Head of caudate nucleus (tissue), 42 donors: ENCODE results near the gene ANXA1.

Experiments used
- DNase-seq, 42 donors: peaks; one replicate each; pipeline versions ENCODE4 v3.0.0 to v3.0.0-alpha.2; 2020 to 2021; ENCODE audit warnings: mixed read lengths in 7 of 42
- intact Hi-C: fragments of 100-400 bp; cut with DNase I; formaldehyde crosslinking; loops from one replicate; pipeline ENCODE4 v1.15.0; 2022

The ANXA1 gene

GRCh38 chr9:73194284-73194683, 42.6 kb downstream of the ANXA1 start:
- DNase-seq, result no peak
- intact Hi-C loops, result no loop called here

- intact Hi-C loops, result no loop called here
- no peak for DNase-seq
Observed at GRCh38 chr9:73199448-73199847, 47.8 kb downstream of the ANXA1 start.

GRCh38 chr9:73199886-73200285, 48.2 kb downstream of the ANXA1 start:
- intact Hi-C loops, result loop anchor here (10.0 kb wide), 2 partner anchors 365 to 1375 kb away; no protein-coding TSS in a partner anchor
- DNase-seq, result peak in 1 of 42 donors; percentile 5

GRCh38 chr9:73200694-73201452, 49.2 kb downstream of the ANXA1 start:
- intact Hi-C loops, result loop anchor here (10.0 kb wide), 2 partner anchors 364 to 1374 kb away; no protein-coding TSS in a partner anchor
- DNase-seq, result no peak

- intact Hi-C loops, result loop anchor here (10.0 kb wide), 2 partner anchors 362 to 1372 kb away; no protein-coding TSS in a partner anchor
- no peak for DNase-seq
Observed at GRCh38 chr9:73202980-73203379, 51.3 kb downstream of the ANXA1 start.

- intact Hi-C loops, result loop anchor here (10.0 kb wide), 2 partner anchors 360 to 1370 kb away; no protein-coding TSS in a partner anchor
- DNase-seq, result no peak
Observed at GRCh38 chr9:73204936-73205335, 53.3 kb downstream of the ANXA1 start.

- no peak for DNase-seq
- intact Hi-C loops, result loop anchor here (10.0 kb wide), 2 partner anchors 358 to 1368 kb away; no protein-coding TSS in a partner anchor
Observed at GRCh38 chr9:73206851-73207250, 55.2 kb downstream of the ANXA1 start.

- DNase-seq, result no peak
- intact Hi-C loops, result no loop called here
Observed at GRCh38 chr9:73210886-73211666, 59.4 kb downstream of the ANXA1 start.

- no peak for DNase-seq
- intact Hi-C loops, result no loop called here
Observed at GRCh38 chr9:73213300-73213699, 61.6 kb downstream of the ANXA1 start.

- DNase-seq, result no peak
- intact Hi-C loops, result no loop called here
Observed at GRCh38 chr9:73215249-73215648, 63.6 kb downstream of the ANXA1 start.

- DNase-seq, result no peak
- intact Hi-C loops, result no loop called here
Observed at GRCh38 chr9:73216100-73216499, 64.4 kb downstream of the ANXA1 start.
